22Rv1 (cell line): ENCODE measurements around the gene DEGS2.

Experiments used
- H3K27ac ChIP-seq: fragments of 450-650 bp; 2 replicates; pipeline ENCODE4 v1.5.1; 2017
- CTCF ChIP-seq: fragments of 450-650 bp; IDR thresholded peaks from 2 replicates; pipeline ENCODE4 v1.5.1; 2017; ENCODE audit warnings: mild to moderate bottlenecking
- ZFX ChIP-seq: fragments of 450-650 bp; IDR thresholded peaks from 2 replicates; pipeline ENCODE4 v1.6.1; 2017; ENCODE audit warnings: antibody characterized with exemption, borderline replicate concordance

Gene DEGS2

GRCh38 chr14:100106250-100107112 is 53.0 kb downstream of the DEGS2 start:
- H3K27ac ChIP-seq = no peak overlapping the region
- TF ChIP-seq ZFX (no peak), CTCF (no peak)

GRCh38 chr14:100105357-100106169 is 53.9 kb downstream of the DEGS2 start:
- no peak for TF ChIP-seq CTCF
- TF ChIP-seq ZFX = no peak
- no peak overlapping the region for H3K27ac ChIP-seq

- H3K27ac ChIP-seq = no peak overlapping the region
- TF ChIP-seq CTCF (no peak), ZFX (no peak)
Measured at GRCh38 chr14:100104523-100105300, 54.7 kb downstream of the DEGS2 start.

- H3K27ac ChIP-seq = no peak overlapping the region
- TF ChIP-seq CTCF = no peak
- no peak for TF ChIP-seq ZFX
Measured at GRCh38 chr14:100104006-100104352, 55.5 kb downstream of the DEGS2 start.

- TF ChIP-seq ZFX (no peak), CTCF (no peak)
- H3K27ac ChIP-seq = no peak overlapping the region
Measured at GRCh38 chr14:100103250-100104005, 56.0 kb downstream of the DEGS2 start.

GRCh38 chr14:100102156-100102785 is 57.2 kb downstream of the DEGS2 start:
- TF ChIP-seq CTCF = no peak
- TF ChIP-seq ZFX = no peak

More at GRCh38 chr14:100102156-100102785, 57.2 kb downstream of the DEGS2 start:
- no peak overlapping the region for H3K27ac ChIP-seq
